Prostate gland (tissue), 2 donors: ENCODE data around the gene RASGEF1B. TPM values are rescaled to one million over a fixed set of nuclear protein-coding genes. Genes with fewer than 3 reads are reported as not detected.
A peak's percentile ranks its signal among the peaks of the same experiment; 100 is the strongest.

ENCODE experiments used
- DNase-seq: peaks from one replicate; pipeline ENCODE4 v3.0.0-alpha.2; 2019; ENCODE audit warnings: low spot score
- H3K27ac ChIP-seq, 2 donors: fragments of 200-600 bp; sonication (generic); 2 replicates each; pipeline ENCODE4 v1.5.1; 2017 to 2019
- H3K27me3 ChIP-seq: fragments of 200-600 bp; sonication (generic); replicated peaks from 2 replicates; pipeline ENCODE4 v1.5.1; 2019; ENCODE audit not compliant: insufficient read depth
- H3K36me3 ChIP-seq, 2 donors: fragments of 200-600 bp; sonication (generic); 1 replicate in 1 of 2; 2 replicates in 1 of 2; pipeline versions ENCODE4 v1.5.1 to v1.8.1; 2017 to 2019
- H3K4me1 ChIP-seq: fragments of 200-600 bp; sonication (generic); replicated peaks from 2 replicates; pipeline ENCODE4 v1.5.1; 2019
- H3K4me3 ChIP-seq, 2 donors: fragments of 200-600 bp; sonication (generic); 2 replicates each; pipeline ENCODE4 v1.5.1; 2017 to 2019
- H3K9me3 ChIP-seq: fragments of 200-600 bp; sonication (generic); 2 replicates; pipeline ENCODE4 v1.5.1; 2017
- POLR2A ChIP-seq: fragments of 450-650 bp; IDR thresholded peaks from one replicate; pipeline ENCODE4 v1.6.1; 2016; ENCODE audit warnings: antibody characterized with exemption, mild to moderate bottlenecking
- POLR2AphosphoS5 ChIP-seq: sonication (generic); formaldehyde crosslinking; IDR thresholded peaks from one replicate; pipeline ENCODE4 v1.6.1; 2017; ENCODE audit warnings: antibody characterized with exemption
- WGBS: methylation state at CpG from one replicate; pipeline ENCODE4 v1.1.5; 2018; 5-methylcytosine and 5-hydroxymethylcytosine counted together
- intact Hi-C: fragments of 100-400 bp; cut with DNase I; formaldehyde crosslinking; loops from one replicate; pipeline ENCODE4 v1.14.2; 2022
- total RNA-seq, 2 donors: library from RNA; depleted of rRNA; stranded (reverse); fragments of >200 nt; gene quantifications; one replicate each; pipeline ENCODE4 v1.1.0, GENCODE V29; 2016
- TF ChIP-seq, protein P1 (sequence below), 4 experiments: fragments of 200-600 bp in 2 of 4; fragments of 450-650 bp in 2 of 4; sonication (generic) in 2 of 4; IDR thresholded peaks; 1 replicate in 3 of 4; 2 replicates in 1 of 4; pipeline ENCODE4 v1.5.1; 2016 to 2019; ENCODE audit warnings: antibody characterized with exemption in 4 of 4, mild to moderate bottlenecking in 2 of 4, moderate library complexity in 2 of 4

The RASGEF1B gene
- total RNA-seq, 2 donors from 2014 or later, result 16.4 TPM

DNA sequence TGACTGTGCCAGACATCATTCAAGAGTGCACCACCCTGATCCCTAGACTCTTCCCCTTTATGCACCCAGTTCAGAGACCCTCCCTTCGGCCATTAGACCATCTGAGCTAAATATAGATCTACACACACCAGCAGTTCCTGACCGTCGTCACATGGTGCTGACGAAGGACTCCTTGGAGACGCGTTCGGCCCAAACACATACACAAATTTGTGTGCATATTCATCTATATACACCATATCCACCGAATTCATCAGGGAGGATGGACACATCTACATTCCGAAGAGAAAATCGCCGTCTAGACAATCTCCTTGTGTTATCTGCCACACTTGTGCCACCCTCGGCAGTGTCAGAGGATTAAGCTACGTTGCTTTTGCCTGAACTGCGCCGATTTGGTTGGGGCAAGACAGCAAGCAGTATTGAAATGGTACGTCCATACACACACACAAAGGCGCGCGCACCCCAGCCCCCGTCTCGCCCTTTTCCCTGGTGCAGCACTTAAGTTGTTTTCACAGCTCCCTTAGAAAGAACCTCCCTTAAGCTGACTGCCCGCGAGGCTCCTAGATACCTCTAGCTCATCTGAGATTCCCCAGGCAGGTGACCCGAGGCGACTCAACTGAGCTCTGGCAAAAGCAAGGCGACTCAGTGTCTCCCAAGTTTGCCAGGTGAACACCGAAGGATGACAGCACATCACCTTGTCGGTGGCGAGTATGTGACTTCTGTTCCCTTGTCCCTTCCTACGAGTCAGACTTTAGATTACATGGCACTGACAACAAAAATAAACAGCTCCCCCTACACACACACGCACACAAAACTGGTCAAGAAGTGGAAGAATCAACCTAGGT, 1.0 kb downstream of the RASGEF1B start:
- Histone ChIP-seq H3K27ac (peak overlapping the region; percentile 96), H3K27me3 (no peaks in the 10 kb centered on the region), H3K9me3 (no peaks in the 10 kb centered on the region), H3K4me1 (peaks cover 5% of the 10 kb centered on the region), H3K4me3 (peak overlapping the region; percentile 85 to 89), H3K36me3 (no peaks in the 10 kb centered on the region)
- intact Hi-C loops, result no loop called here
- peak; percentile 55 for DNase-seq
- TF ChIP-seq POLR2AphosphoS5 (peak; percentile 55), POLR2A (peak; percentile 12)
- TF ChIP-seq, protein P1, sequence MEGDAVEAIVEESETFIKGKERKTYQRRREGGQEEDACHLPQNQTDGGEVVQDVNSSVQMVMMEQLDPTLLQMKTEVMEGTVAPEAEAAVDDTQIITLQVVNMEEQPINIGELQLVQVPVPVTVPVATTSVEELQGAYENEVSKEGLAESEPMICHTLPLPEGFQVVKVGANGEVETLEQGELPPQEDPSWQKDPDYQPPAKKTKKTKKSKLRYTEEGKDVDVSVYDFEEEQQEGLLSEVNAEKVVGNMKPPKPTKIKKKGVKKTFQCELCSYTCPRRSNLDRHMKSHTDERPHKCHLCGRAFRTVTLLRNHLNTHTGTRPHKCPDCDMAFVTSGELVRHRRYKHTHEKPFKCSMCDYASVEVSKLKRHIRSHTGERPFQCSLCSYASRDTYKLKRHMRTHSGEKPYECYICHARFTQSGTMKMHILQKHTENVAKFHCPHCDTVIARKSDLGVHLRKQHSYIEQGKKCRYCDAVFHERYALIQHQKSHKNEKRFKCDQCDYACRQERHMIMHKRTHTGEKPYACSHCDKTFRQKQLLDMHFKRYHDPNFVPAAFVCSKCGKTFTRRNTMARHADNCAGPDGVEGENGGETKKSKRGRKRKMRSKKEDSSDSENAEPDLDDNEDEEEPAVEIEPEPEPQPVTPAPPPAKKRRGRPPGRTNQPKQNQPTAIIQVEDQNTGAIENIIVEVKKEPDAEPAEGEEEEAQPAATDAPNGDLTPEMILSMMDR (IDR thresholded peaks at IDR 0.05), result no peak
- WGBS, result 1% methylated on average over 31 of the region's 31 CpGs

DNA sequence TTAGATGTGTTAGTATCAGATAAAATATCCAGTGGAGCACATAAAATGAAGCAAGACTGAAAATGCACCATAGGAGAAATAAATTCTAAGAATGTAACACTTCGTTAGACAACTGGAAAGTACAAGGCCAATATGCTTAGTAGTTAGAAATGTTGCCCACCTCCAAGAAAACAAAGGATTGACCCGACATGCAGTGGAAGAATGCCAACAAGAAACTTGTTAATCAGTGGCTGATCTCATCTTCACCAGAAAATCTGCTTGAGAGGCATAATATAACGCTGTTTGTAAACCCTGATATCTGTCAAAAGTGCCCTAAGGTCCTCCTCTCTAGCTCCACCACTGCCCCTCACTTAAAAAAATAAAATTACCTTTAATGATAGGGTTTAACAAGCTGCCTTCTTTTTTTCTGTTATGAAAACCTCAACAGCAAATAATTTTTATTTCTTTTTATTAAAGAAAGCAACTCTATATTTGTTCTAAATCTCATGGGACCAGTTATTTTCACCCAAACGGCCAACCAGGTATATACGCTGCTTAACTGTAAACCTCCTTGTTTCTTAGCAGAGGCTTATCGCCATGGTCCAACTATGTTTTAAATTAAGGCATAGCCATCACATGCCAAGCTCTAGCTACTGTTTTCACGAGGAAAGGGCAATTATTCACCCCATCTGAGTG, 1.8 kb downstream of the RASGEF1B start:
- Histone ChIP-seq H3K36me3 (no peaks in the 10 kb centered on the region), H3K27ac (peak overlapping the region; percentile 96), H3K4me3 (peak overlapping the region; percentile 85 to 89), H3K27me3 (no peaks in the 10 kb centered on the region), H3K4me1 (peaks cover 5% of the 10 kb centered on the region), H3K9me3 (no peaks in the 10 kb centered on the region)
- intact Hi-C loops, result loop anchor here (5.0 kb wide), 1 partner anchor 797 kb away; no protein-coding TSS in a partner anchor
- no peak for DNase-seq
- TF ChIP-seq POLR2A, result no peak
- TF ChIP-seq POLR2AphosphoS5, result no peak
- TF ChIP-seq, protein P1 (IDR thresholded peaks at IDR 0.05), result no peak
- WGBS, result 30% methylated on average over 7 of the region's 7 CpGs

DNA sequence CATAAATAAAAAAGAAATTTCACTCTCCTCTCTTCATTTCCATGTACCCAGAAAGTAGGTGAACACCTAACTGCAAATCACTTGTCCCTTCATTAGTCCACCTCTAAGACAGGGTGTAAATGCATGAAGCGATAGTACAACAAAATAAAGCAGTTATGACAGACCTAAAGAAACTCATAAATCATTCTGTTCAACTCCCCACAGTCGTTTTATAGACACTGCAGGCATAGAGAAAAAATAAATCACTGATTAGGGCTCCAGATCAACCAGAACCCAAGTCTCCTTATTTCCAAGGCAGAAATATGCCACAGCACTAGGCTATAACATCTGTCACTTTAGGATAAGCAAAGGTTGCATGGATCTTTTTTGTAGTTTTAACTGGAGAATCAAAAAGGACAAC, 3.0 kb downstream of the RASGEF1B start:
- DNase-seq, result no peak
- H3K4me3 ChIP-seq, result no peak overlapping the region
- H3K27me3 ChIP-seq, result no peaks in the 10 kb centered on the region
- intact Hi-C loops, result loop anchor here (5.0 kb wide), 1 partner anchor 799 kb away; no protein-coding TSS in a partner anchor
- H3K27ac ChIP-seq, result no peak overlapping the region
- H3K36me3 ChIP-seq, result no peaks in the 10 kb centered on the region
- WGBS, result 62% methylated on average over 2 of the region's 2 CpGs
- H3K4me1 ChIP-seq, result peaks cover 5% of the 10 kb centered on the region
- H3K9me3 ChIP-seq, result no peaks in the 10 kb centered on the region
- TF ChIP-seq, protein P1 (IDR thresholded peaks at IDR 0.05), result no peak
- TF ChIP-seq POLR2AphosphoS5 (no peak), POLR2A (no peak)

DNA sequence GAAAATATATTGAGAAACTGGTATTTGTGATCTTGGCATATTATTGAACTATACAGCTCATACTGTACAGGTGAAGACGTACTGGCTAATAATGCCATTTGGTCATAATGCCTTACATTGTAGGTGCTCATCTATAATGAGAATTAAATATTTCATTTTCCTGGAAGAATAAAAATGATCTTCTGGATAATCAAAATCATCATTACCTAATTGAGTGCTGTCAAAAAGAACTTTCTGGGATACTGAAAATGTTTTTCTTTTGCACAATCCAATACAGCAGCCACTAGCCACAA, 4.1 kb downstream of the RASGEF1B start:
- Histone ChIP-seq H3K27me3 (no peaks in the 10 kb centered on the region), H3K4me3 (no peak overlapping the region), H3K4me1 (peaks cover 5% of the 10 kb centered on the region), H3K36me3 (no peaks in the 10 kb centered on the region), H3K9me3 (no peaks in the 10 kb centered on the region), H3K27ac (no peak overlapping the region)
- intact Hi-C loops, result loop anchor here (2.0 to 5.0 kb wide), 2 partner anchors 377 to 800 kb away; no protein-coding TSS in a partner anchor
- WGBS, result 17% methylated on average over 1 of the region's 1 CpG
- TF ChIP-seq, protein P1 (IDR thresholded peaks at IDR 0.05), result no peak
- TF ChIP-seq POLR2AphosphoS5, result no peak
- no peak for TF ChIP-seq POLR2A
- no peak for DNase-seq
